VCaP (cell line): ENCODE measurements around the gene SPOCK1.

Experiments used
- H3K27ac ChIP-seq: fragments of 450-650 bp; 2 replicates; pipeline ENCODE4 v1.5.1; 2017
- CTCF ChIP-seq: fragments of 450-650 bp; conservative IDR thresholded peaks from 2 replicates; pipeline ENCODE4 v1.5.1; 2017; ENCODE audit warnings: mild to moderate bottlenecking, moderate library complexity

SPOCK1 gene

GRCh38 chr5:137361280-137361679 is 137.8 kb downstream of the SPOCK1 start:
- H3K27ac ChIP-seq: no peak overlapping the region
- no peak for TF ChIP-seq CTCF

- no peak for TF ChIP-seq CTCF
Measured at GRCh38 chr5:137360607-137361006, 138.5 kb downstream of the SPOCK1 start.

GRCh38 chr5:137359941-137360340 is 139.2 kb downstream of the SPOCK1 start:
- no peak for TF ChIP-seq CTCF
- no peak overlapping the region for H3K27ac ChIP-seq

More at GRCh38 chr5:137360607-137361006, 138.5 kb downstream of the SPOCK1 start:
- H3K27ac ChIP-seq: no peak overlapping the region

GRCh38 chr5:137357436-137357835 is 141.7 kb downstream of the SPOCK1 start:
- TF ChIP-seq CTCF: no peak
- H3K27ac ChIP-seq: no peak overlapping the region

- H3K27ac ChIP-seq: no peak overlapping the region
- no peak for TF ChIP-seq CTCF
Measured at GRCh38 chr5:137356127-137356526, 143.0 kb downstream of the SPOCK1 start.

- no peak for TF ChIP-seq CTCF
- no peak overlapping the region for H3K27ac ChIP-seq
Measured at GRCh38 chr5:137355708-137356107, 143.4 kb downstream of the SPOCK1 start.

- TF ChIP-seq CTCF: no peak
Measured at GRCh38 chr5:137352095-137352494, 147.0 kb downstream of the SPOCK1 start.

GRCh38 chr5:137350791-137351190 is 148.3 kb downstream of the SPOCK1 start:
- no peak for TF ChIP-seq CTCF
- H3K27ac ChIP-seq: peak overlapping the region; percentile 70

More at GRCh38 chr5:137352095-137352494, 147.0 kb downstream of the SPOCK1 start:
- H3K27ac ChIP-seq: peak overlapping the region; percentile 70
